ENCODE data around the gene TPK1. TPM values are rescaled to one million over a fixed set of nuclear protein-coding genes. Genes with fewer than 3 reads are reported as not detected.

Gene TPK1
- total RNA-seq, 4 donors from 2014 or later: 8.0 to 15.6 (median 11.1) TPM

GRCh38 chr7:144510621-144511020, 325.2 kb downstream of the TPK1 start:
- no peak for TF ChIP-seq CTCF (IDR thresholded peaks at IDR 0.05; ENCODE audit: low read depth)

- TF ChIP-seq CTCF (IDR thresholded peaks at IDR 0.05; ENCODE audit: low read depth): no peak
Observed at GRCh38 chr7:144508702-144509101, 327.2 kb downstream of the TPK1 start.

GRCh38 chr7:144503215-144503614, 332.6 kb downstream of the TPK1 start:
- TF ChIP-seq CTCF (IDR thresholded peaks at IDR 0.05; ENCODE audit: low read depth): no peak

GRCh38 chr7:144500225-144500624, 335.6 kb downstream of the TPK1 start:
- TF ChIP-seq CTCF (IDR thresholded peaks at IDR 0.05; ENCODE audit: low read depth): no peak

GRCh38 chr7:144497282-144497681, 338.6 kb downstream of the TPK1 start:
- no peak for TF ChIP-seq CTCF (IDR thresholded peaks at IDR 0.05; ENCODE audit: low read depth)

GRCh38 chr7:144494355-144494754, 341.5 kb downstream of the TPK1 start:
- no peak for TF ChIP-seq CTCF (IDR thresholded peaks at IDR 0.05; ENCODE audit: low read depth)

- TF ChIP-seq CTCF (IDR thresholded peaks at IDR 0.05; ENCODE audit: low read depth): no peak
Observed at GRCh38 chr7:144489504-144489903, 346.3 kb downstream of the TPK1 start.
